HG03378 (cell line): ENCODE data around the gene NOSTRIN.
"Not testable (repeated sequence)": the region's sequence is repeated elsewhere in the genome, so short reads cannot be mapped to it uniquely, and the experiment has no call there.

Source experiments
- ATAC-seq: cut with Tn5 transposase; IDR thresholded peaks from one replicate; pipeline ENCODE4 v1.9.1; 2021; ENCODE audit warnings: mild to moderate bottlenecking, moderate library complexity; ENCODE audit not compliant: unreplicated experiment

The NOSTRIN gene

DNA sequence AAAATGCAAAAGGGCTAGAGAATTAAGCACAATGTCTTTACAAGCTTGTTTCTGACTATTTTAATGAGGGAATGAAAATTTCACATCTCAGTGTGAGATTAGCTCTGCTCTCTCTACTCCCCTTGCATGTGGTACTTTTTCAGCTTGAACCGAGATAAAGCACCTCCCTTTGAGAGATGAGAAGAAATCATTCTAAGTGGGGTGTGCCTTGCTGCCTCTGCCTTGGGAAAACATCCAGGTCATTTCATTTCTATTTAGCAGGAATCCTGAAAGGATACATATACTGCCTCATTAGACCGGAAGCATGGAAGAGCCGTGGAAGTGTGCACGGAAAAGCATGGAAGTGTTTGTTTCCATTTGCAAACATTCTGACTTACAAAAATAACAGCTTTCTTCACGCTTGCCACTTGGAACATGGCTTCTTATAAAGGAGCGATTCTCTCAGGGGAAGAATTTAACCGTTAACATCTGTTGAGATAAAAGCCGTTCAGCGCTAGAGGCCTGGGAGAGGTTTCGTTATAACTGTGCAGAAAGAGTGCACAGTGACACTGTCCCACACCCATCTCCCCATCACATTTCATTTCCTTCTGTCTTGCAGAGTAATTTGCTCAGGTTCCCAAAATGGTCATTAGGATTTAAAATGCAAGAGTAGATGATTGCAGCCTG, 16.7 kb downstream of the NOSTRIN start:
- ATAC-seq: no peak

DNA sequence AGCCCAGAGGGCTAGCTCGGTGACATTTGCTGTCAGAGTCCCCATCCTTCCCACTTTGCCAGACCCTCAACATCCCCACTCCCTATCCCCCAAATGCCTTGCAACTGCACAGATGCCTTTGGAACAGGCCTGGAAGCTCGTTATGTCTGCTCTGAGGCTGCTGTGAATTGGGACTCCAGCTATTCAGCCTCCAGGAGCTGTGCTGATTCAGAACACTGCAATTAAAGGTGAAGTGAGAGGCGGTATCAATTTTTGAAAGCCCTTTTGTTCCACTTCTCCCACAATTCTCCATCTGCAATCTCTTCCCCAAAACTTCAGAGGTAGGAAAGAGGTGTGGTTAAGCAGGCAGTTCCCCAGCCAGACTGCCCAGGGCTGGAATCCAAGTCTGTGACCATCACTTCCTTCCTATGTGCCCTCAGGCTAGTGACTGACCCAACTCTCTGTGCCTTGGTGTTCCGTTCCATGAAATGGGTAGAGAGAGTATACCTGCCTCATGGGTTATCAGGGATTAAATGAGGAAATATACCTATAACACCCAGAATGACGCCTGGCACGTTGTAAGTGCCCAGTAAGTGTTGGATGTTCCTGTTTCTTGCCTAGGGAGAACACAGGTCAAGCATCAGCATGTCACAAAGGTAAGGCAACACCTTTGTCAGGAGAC, 17.5 kb downstream of the NOSTRIN start:
- ATAC-seq: no peak

DNA sequence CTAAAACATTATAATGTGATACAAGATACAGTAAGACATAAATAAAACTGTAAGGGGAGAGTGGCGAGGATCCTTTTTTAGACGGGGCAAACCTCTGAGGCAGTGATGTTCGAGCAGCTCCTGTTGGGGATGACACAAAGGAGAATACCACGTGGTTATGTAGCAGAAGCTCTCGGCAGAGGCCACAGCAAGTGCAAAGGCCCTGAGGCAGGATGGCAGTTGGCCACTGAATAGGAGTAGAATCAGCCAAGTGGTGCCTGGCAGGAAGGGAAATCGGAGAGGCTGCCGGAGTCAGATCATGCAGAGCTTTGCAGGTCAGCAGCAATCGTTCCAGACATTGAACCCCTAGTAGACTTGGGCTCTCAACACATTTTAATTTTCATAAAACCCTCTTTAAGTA, 19.1 kb downstream of the NOSTRIN start:
- ATAC-seq: no peak

- ATAC-seq: no peak
These were observed 19.6 kb downstream of the NOSTRIN start for GRCh38 chr2:168821992-168822391.

DNA sequence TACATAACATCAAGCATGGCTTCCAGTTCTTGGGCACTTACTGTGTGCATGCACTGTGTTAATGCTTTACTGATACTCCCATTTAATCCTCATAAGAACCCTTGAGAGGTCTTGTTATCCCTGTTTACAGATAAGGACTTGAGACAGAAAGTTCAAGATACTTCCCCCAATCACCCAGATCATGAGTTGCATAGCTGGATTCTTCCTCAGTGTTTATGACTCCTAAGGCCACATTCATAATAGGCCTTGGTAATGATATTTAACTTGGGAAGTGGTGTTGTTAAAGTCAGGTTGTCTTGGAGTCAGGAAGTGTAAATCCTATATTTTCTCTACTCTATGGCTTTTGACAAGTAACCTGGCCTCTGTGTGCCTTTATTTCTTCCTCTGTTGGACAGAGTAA, 22.7 kb downstream of the NOSTRIN start:
- no peak for ATAC-seq

DNA sequence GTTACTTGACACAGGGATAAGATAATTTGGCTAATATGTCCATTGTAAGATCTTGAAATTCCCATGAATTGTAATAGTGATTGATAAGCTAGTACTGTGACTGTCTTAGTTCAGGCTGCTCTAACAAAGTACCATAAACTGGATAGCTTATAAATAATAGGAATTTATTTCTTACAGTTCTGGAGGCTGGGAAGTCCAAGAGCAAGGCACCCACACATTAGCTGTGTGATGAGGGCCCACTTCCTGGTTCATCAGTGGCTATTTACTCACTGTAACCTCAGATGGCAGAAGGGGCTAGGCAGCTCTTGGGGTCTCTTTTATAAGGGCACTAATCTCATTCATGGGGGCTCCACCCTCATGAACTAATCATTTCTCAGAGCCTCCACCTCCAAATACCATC, 28.5 kb downstream of the NOSTRIN start:
- ATAC-seq: no peak

GRCh38 chr2:168831662-168832061, 29.2 kb downstream of the NOSTRIN start:
- ATAC-seq: no peak

GRCh38 chr2:168835969-168836368, 33.5 kb downstream of the NOSTRIN start:
- ATAC-seq: no peak

- no peak for ATAC-seq
These were observed 39.0 kb downstream of the NOSTRIN start for GRCh38 chr2:168841445-168841844.

DNA sequence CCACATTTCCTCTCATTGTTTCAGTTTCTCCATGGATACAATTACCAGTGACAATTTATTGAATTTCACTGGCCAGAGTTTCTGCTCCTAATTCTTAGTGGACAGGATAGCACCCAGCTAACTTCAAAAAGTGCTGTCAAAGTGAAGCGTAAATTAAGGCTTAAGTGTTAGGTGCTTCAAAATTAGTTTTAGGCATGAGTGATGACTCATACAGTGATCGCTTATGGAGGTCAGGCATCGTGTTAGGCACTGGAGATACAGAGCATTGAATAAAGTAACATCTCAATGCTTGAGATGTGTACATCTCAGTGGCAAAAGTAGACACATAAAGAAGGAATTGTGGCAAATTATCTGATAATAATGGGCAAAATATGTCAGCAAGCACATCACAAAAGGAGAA, 40.8 kb downstream of the NOSTRIN start:
- ATAC-seq: no peak

DNA sequence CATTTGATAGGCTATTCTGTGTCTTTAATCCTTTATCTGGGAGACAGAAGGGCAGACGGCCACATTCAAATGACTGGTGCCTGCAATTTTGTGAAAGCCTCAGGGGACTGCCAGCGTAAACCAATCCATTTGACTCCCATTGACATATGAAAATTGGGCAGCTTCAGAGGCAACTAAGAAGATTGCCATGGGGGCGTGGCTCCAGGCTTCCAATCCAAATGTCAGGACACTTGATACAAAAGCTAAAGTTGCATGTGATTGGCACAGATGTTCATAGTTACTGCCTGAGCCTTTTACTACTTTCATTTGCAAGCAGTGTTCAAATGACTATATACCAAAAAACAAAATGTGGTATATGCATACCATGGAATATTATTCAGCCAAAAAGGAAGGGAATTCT, 45.8 kb downstream of the NOSTRIN start:
- ATAC-seq: no peak

GRCh38 chr2:168849610-168850009, 47.2 kb downstream of the NOSTRIN start:
- no peak for ATAC-seq

- no peak for ATAC-seq
These were observed 48.4 kb downstream of the NOSTRIN start for GRCh38 chr2:168850846-168851245.

DNA sequence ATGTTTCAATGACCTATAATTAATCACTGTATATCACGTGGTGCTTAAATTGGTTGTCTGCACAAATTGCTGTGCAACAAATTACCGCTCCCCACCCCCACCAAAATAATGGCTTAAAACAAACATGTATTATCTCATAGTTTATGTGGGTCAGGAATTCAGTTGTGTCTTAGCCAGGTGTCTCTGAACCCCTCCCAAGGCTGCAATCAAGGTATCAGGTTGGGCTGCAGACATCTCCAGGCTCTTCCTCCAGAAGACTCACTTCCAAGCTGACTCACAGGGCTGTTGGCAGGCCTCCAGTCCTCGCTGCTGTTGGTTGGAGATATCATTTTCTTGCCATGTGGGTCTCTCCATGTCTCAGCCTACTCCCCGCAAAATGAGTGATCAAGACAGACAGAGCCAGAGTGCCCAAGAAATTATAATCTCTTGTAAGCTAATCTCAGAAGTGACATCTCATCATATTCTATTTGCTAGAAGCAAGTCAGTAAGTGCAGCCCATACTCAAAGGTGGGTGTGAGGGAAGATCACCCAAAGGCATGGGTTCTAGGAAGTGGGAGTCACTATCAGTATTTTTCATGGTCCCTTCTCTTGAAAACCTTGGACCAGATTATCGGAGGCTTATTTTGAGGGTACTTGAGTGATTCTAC, 49.4 kb downstream of the NOSTRIN start:
- ATAC-seq: no peak

DNA sequence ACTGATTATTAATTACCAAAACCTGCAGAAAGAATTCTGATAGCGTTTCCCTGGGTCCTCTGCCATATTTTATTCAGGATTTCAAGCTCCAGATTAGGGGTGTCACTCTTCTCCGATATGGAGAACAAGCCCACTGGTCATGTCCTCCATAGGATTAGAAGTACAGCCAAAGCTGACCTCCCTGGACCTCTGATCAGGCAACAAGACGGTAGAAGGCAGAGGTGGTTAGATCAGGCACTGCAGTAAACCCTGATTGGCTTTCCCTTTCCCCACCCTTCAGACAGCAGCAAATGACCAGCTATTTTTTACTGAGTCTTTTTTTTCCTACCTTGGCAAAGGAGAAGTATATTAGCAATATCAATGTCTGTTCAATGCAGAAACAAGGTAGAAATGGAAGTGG, 50.0 kb downstream of the NOSTRIN start:
- no peak for ATAC-seq

DNA sequence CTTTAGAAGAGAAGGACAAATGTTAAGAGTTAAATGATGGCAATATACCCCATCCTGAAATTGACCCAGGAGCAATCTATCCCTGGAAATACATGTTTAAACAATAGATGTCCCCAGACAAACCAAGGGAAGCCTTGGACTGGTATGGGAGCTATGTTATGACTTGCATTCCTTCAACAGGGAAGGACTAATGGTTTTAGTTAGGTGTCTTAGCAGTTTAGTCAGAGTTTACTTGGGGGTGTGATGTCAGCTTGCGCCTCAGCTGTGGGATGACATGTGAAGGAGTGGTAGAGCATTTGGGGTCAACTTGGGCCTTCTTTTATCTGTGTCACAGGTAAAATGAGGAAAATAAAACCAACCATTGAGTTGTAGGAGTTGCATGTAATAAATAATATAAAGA, 51.0 kb downstream of the NOSTRIN start:
- no peak for ATAC-seq

GRCh38 chr2:168854651-168855050, 52.2 kb downstream of the NOSTRIN start:
- no peak for ATAC-seq

GRCh38 chr2:168855601-168856000, 53.2 kb downstream of the NOSTRIN start:
- ATAC-seq: no peak

DNA sequence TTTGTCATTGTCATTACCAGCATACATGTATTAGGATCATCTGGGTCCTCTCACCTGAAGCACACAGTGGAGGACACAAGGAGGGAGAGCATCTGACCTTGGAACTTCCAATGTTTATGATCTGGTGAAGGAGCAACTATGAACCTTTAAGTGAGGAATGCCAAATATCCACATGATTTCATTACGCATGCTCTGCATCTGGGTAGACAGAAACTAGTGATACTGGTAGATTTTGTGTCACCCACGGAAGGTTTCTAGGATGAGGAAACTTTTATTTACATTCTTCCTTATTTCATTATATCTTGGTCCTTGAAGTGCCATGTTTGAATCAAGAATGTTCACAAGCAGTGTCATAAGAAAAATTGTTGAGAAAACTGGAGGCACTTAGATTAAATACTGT, 55.7 kb downstream of the NOSTRIN start:
- no peak for ATAC-seq

DNA sequence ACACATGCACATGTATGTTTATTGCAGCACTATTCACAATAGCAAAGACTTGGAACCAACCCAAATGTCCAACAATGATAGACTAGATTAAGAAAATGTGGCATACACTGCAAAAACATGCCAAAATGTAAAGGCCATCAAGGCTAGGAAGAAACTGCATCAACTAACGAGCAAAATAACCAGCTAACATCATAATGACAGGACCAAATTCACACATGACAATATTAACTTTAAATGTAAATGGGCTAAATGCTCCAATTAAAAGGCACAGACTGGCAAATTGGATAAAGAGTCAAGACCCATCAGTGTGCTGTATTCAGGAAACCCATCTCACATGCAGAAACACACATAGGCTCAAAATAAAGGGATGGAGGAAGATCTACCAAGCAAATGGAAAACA, 64.7 kb downstream of the NOSTRIN start:
- ATAC-seq: not testable (repeated sequence)

- ATAC-seq: not testable (repeated sequence)
These were observed 67.9 kb downstream of the NOSTRIN start for GRCh38 chr2:168870369-168870768.

DNA sequence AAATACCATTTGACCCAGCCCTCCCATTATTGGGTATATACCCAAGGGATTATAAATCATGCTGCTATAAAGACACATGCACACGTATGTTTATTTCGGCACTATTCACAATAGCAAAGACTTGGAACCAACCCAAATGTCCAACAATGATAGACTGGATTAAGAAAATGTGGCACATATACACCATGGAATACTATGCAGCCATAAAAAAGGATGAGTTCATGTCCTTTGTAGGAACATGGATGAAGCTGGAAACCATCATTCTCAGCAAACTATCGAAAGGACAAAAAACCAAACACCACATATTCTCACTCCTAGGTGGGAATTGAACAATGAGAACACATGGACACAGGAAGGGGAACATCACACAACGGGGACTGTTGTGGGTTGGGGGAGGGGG, 68.4 kb downstream of the NOSTRIN start:
- ATAC-seq: not testable (repeated sequence)
